HG03457 (cell line): ENCODE measurements around the gene AGBL3.

ENCODE experiments used
- ATAC-seq: cut with Tn5 transposase; IDR thresholded peaks from one replicate; pipeline ENCODE4 v1.9.1; 2021; ENCODE audit warnings: moderate number of reproducible peaks; ENCODE audit not compliant: unreplicated experiment

AGBL3 gene

DNA sequence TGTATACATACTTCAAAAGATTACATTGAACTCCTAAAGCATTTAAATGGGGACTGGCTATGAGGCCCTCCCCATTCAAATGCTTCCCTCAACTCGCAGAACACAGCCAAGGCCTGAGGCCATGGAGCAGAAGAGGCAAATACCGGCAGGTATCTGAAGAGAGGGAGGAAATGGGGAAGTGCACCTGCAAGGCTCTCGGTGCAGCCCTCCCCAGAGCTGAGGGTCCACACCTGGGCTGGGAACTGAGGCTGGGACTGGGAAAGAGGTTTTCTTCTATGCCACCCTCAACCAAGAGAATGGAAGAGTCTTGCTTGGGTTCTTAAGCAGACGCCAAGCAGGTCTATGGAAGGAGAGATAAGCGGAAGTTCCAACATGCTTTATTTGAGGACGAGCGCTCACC, 197.2 kb downstream of the AGBL3 start:
- ATAC-seq = no peak

DNA sequence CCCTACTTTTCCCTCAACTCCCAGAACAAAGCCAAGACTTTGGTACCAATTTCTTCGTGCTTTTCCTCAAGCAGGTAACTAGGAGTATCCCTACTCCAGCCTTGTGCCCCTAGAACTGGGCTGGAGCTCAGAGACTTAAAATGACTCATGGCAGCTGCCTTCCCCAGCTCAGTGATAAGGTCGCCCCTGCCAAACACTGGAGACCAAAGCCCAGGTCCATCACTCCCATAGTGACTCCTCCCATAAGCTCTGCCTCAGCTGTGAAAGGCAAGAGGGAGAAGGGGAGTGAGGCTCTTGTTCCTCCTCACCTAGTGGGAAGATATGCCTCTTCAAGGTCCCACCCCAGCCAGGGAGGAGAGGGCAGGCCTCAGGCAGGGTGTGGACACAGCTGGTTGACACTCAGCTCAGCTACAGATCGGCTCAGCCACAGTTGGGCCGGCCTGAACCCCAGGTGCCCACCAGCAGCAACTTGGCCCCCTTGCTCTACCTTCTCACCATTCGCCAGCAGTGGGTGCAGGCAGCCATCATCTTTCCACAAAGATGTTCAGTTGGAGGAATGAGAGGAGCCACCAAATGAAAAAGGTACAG, 198.0 kb downstream of the AGBL3 start:
- ATAC-seq = no peak
